C4-2B (cell line): ENCODE results near the gene EPYC.

Experiments
- H3K27ac ChIP-seq: fragments of 450-650 bp; 2 replicates; pipeline ENCODE4 v1.5.1; 2017
- ZFX ChIP-seq: fragments of 450-650 bp; IDR thresholded peaks from 2 replicates; pipeline ENCODE4 v1.6.1; 2017
- TF ChIP-seq, protein P1 (sequence below): fragments of 450-650 bp; conservative IDR thresholded peaks from 2 replicates; pipeline ENCODE4 v1.5.1; 2017; ENCODE audit warnings: mild to moderate bottlenecking

The EPYC gene

DNA sequence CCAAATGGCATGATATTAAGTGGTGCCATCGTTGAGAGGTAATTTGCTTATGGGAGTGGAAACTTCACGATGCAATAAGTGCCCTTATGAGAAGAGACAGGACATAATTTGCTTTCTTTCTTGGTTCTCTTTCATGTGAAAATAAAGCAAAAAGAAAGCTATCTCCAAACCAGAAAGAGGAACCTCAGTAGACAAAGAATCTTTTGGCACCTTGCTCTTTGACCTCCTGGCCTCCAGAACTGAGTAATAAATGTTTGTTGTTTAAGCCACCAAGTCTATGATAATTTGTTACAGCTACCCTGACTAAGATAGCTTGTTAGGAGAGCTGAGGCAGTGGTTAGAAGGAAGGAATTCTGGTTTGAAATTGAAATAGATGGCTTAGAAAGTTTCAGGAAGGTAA is 89.4 kb downstream of the EPYC start:
- TF ChIP-seq, protein P1, sequence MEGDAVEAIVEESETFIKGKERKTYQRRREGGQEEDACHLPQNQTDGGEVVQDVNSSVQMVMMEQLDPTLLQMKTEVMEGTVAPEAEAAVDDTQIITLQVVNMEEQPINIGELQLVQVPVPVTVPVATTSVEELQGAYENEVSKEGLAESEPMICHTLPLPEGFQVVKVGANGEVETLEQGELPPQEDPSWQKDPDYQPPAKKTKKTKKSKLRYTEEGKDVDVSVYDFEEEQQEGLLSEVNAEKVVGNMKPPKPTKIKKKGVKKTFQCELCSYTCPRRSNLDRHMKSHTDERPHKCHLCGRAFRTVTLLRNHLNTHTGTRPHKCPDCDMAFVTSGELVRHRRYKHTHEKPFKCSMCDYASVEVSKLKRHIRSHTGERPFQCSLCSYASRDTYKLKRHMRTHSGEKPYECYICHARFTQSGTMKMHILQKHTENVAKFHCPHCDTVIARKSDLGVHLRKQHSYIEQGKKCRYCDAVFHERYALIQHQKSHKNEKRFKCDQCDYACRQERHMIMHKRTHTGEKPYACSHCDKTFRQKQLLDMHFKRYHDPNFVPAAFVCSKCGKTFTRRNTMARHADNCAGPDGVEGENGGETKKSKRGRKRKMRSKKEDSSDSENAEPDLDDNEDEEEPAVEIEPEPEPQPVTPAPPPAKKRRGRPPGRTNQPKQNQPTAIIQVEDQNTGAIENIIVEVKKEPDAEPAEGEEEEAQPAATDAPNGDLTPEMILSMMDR = no peak
- no peak for TF ChIP-seq ZFX
- no peak overlapping the region for H3K27ac ChIP-seq
